ENCODE data around the gene SYNE3. TPM values are rescaled to one million over a fixed set of nuclear protein-coding genes. Genes with fewer than 3 reads are reported as not detected.

Gene SYNE3
- total and polyA plus RNA-seq, 10 of the 15 experiments (the other 5 are each of a cell fraction or from before 2014, with no cell fraction given), result 1.4 to 44.1 (median 13.4) TPM

DNA sequence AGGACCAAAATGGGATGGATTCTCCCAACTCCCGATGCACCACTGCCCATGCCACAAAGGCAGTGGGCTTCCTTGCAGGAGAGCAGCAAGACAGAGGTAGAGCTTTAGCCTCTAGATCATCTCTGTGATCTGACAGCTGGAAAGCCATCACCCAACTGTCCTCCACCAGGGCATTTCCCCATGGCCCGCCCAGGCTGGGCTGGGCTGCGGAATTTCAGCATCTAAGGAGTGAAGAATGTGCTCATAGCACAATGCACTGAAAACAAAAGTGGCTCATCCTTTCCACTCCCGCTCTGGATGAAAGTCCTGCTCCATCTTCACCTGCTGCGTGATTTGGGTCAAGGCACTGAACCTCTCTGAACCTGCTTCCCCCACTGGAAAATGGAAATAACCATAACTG, 5.6 kb downstream of the SYNE3 start:
- ChIA-PET POLR2A (interaction anchor here (1.0 to 11.3 kb wide), 3 partner anchors 10 to 33 kb away, joined by 3 to 276 read pairs (median 3); no protein-coding TSS in a partner anchor), SMC1A (ENCODE audit: uncharacterized antibody, unreplicated experiment) (interaction anchor here (1.0 to 12.0 kb wide), 3 partner anchors 10 to 20 kb away, joined by 3 to 107 read pairs (median 4); no protein-coding TSS in a partner anchor), CTCF (interaction anchor here (2.1 to 6.3 kb wide), 3 partner anchors 8 to 17 kb away, joined by 8 to 36 read pairs (median 26); no protein-coding TSS in a partner anchor), RAD21 (ENCODE audit: unreplicated experiment) (interaction anchor here (2.2 to 6.6 kb wide), 2 partner anchors 10 to 17 kb away, joined by 7 to 49 read pairs; no protein-coding TSS in a partner anchor)
- Histone ChIP-seq H3K4me3 (no peak overlapping the region), H3K4me2 (ENCODE audit: control insufficient read depth, insufficient read depth) (no peak overlapping the region), H3K4me1 (ENCODE audit: control insufficient read depth, insufficient read depth, low read length) (peaks cover 33% of the 10 kb centered on the region), H3K27me3 (replicated peaks in 1 of 2; ENCODE audit: control insufficient read depth in 2 of 2, insufficient read depth in 2 of 2, low read length in 1 of 2) (no peaks in the 10 kb centered on the region), H3K9ac (ENCODE audit: control insufficient read depth, insufficient read depth, low read length) (no peak overlapping the region), H3K79me2 (ENCODE audit: control insufficient read depth, insufficient read depth, low read length) (peaks cover 85% of the 10 kb centered on the region), H3K9me3 (replicated peaks; ENCODE audit: control insufficient read depth, insufficient read depth, low read length) (no peaks in the 10 kb centered on the region), H3K36me3 (ENCODE audit: control insufficient read depth in 2 of 2, insufficient read depth in 2 of 2, low read length in 1 of 2) (peaks cover 4 to 5% of the 10 kb centered on the region in 2 experiments; a peak in 3 of 4 replicates), H2AFZ (ENCODE audit: control insufficient read depth, low read depth, low read length) (no peak overlapping the region), H3K27ac (ENCODE audit: control insufficient read depth, insufficient read depth) (no peak overlapping the region), H4K20me1 (ENCODE audit: control insufficient read depth, insufficient read depth) (no peaks in the 10 kb centered on the region)
- FAIRE-seq (no peak), ATAC-seq (no peak), DNase-seq (ENCODE audit: low read depth, low spot score) (no peak)
- no TSS peak for BruUV-seq (replicated peaks)
- TF ChIP-seq BRCA1 (IDR thresholded peaks at IDR 0.05; ENCODE audit: low read depth, low read length), result no peak
- TF ChIP-seq, protein P1, sequence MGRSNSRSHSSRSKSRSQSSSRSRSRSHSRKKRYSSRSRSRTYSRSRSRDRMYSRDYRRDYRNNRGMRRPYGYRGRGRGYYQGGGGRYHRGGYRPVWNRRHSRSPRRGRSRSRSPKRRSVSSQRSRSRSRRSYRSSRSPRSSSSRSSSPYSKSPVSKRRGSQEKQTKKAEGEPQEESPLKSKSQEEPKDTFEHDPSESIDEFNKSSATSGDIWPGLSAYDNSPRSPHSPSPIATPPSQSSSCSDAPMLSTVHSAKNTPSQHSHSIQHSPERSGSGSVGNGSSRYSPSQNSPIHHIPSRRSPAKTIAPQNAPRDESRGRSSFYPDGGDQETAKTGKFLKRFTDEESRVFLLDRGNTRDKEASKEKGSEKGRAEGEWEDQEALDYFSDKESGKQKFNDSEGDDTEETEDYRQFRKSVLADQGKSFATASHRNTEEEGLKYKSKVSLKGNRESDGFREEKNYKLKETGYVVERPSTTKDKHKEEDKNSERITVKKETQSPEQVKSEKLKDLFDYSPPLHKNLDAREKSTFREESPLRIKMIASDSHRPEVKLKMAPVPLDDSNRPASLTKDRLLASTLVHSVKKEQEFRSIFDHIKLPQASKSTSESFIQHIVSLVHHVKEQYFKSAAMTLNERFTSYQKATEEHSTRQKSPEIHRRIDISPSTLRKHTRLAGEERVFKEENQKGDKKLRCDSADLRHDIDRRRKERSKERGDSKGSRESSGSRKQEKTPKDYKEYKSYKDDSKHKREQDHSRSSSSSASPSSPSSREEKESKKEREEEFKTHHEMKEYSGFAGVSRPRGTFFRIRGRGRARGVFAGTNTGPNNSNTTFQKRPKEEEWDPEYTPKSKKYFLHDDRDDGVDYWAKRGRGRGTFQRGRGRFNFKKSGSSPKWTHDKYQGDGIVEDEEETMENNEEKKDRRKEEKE (IDR thresholded peaks at IDR 0.05), result no peak
- no peak for TF ChIP-seq CREB1 (IDR thresholded peaks at IDR 0.05; ENCODE audit: low read depth)
- no peak for TF ChIP-seq MTA3 (IDR thresholded peaks at IDR 0.05; ENCODE audit: borderline replicate concordance, low read length)
- TF ChIP-seq, protein P2, sequence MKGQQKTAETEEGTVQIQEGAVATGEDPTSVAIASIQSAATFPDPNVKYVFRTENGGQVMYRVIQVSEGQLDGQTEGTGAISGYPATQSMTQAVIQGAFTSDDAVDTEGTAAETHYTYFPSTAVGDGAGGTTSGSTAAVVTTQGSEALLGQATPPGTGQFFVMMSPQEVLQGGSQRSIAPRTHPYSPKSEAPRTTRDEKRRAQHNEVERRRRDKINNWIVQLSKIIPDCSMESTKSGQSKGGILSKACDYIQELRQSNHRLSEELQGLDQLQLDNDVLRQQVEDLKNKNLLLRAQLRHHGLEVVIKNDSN (IDR thresholded peaks at IDR 0.05; ENCODE audit: borderline replicate concordance, extremely low read length, insufficient read depth, low read depth, low read length), result no peak
- no peak for TF ChIP-seq NR2F1 (conservative IDR thresholded peaks at IDR 0.05)
- TF ChIP-seq, protein P3, sequence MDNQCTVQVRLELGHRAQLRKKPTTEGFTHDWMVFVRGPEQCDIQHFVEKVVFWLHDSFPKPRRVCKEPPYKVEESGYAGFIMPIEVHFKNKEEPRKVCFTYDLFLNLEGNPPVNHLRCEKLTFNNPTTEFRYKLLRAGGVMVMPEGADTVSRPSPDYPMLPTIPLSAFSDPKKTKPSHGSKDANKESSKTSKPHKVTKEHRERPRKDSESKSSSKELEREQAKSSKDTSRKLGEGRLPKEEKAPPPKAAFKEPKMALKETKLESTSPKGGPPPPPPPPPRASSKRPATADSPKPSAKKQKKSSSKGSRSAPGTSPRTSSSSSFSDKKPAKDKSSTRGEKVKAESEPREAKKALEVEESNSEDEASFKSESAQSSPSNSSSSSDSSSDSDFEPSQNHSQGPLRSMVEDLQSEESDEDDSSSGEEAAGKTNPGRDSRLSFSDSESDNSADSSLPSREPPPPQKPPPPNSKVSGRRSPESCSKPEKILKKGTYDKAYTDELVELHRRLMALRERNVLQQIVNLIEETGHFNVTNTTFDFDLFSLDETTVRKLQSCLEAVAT (IDR thresholded peaks at IDR 0.05), result no peak
- TF ChIP-seq RAD21 (IDR thresholded peaks at IDR 0.05; ENCODE audit: insufficient read depth, low read depth, low read length), result no peak
- no peak for TF ChIP-seq YY1 (IDR thresholded peaks at IDR 0.05; ENCODE audit: low read depth, low read length)
- no peak for TF ChIP-seq ESRRA (IDR thresholded peaks at IDR 0.05; ENCODE audit: low read length)
- TF ChIP-seq SPI1 (IDR thresholded peaks at IDR 0.05; ENCODE audit: borderline replicate concordance, insufficient read depth, low read depth, low read length), result no peak
- no peak for TF ChIP-seq ZSCAN29 (IDR thresholded peaks at IDR 0.05)
- TF ChIP-seq, protein P4, sequence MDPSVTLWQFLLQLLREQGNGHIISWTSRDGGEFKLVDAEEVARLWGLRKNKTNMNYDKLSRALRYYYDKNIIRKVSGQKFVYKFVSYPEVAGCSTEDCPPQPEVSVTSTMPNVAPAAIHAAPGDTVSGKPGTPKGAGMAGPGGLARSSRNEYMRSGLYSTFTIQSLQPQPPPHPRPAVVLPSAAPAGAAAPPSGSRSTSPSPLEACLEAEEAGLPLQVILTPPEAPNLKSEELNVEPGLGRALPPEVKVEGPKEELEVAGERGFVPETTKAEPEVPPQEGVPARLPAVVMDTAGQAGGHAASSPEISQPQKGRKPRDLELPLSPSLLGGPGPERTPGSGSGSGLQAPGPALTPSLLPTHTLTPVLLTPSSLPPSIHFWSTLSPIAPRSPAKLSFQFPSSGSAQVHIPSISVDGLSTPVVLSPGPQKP (IDR thresholded peaks at IDR 0.05; ENCODE audit: low read depth, low read length), result no peak
- no peak for TF ChIP-seq SIX5 (IDR thresholded peaks at IDR 0.05; ENCODE audit: low read depth, low read length, severe bottlenecking)
- TF ChIP-seq JUND (IDR thresholded peaks at IDR 0.05; ENCODE audit: low read depth, low read length), result no peak
- TF ChIP-seq BCL11A (IDR thresholded peaks at IDR 0.05; ENCODE audit: low read depth, low read length), result no peak
- TF ChIP-seq, protein P5, sequence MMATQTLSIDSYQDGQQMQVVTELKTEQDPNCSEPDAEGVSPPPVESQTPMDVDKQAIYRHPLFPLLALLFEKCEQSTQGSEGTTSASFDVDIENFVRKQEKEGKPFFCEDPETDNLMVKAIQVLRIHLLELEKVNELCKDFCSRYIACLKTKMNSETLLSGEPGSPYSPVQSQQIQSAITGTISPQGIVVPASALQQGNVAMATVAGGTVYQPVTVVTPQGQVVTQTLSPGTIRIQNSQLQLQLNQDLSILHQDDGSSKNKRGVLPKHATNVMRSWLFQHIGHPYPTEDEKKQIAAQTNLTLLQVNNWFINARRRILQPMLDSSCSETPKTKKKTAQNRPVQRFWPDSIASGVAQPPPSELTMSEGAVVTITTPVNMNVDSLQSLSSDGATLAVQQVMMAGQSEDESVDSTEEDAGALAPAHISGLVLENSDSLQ (IDR thresholded peaks at IDR 0.05), result no peak
- in situ Hi-C loops (cut with MboI) (loop anchor here (10.0 kb wide), 1 partner anchor 1536 kb away; the partner anchor contains the start of gene ASB2), intact Hi-C loops (cut with micrococcal nuclease; ENCODE audit: unreplicated experiment) (no loop called here)
- 94% methylated on average over 5 of the region's 5 CpGs for WGBS (ENCODE audit: insufficient coverage, insufficient replicate concordance, low lambda C conversion rate, missing lambda C conversion rate)

All from GM12878 (cell line).